ENCODE results near the gene CDH2. TPM values are rescaled to one million over a fixed set of nuclear protein-coding genes. Genes with fewer than 3 reads are reported as not detected.

CDH2 gene
- total and polyA plus RNA-seq, 4 donors: 14.2 to 49.5 (median 26.4) TPM

DNA sequence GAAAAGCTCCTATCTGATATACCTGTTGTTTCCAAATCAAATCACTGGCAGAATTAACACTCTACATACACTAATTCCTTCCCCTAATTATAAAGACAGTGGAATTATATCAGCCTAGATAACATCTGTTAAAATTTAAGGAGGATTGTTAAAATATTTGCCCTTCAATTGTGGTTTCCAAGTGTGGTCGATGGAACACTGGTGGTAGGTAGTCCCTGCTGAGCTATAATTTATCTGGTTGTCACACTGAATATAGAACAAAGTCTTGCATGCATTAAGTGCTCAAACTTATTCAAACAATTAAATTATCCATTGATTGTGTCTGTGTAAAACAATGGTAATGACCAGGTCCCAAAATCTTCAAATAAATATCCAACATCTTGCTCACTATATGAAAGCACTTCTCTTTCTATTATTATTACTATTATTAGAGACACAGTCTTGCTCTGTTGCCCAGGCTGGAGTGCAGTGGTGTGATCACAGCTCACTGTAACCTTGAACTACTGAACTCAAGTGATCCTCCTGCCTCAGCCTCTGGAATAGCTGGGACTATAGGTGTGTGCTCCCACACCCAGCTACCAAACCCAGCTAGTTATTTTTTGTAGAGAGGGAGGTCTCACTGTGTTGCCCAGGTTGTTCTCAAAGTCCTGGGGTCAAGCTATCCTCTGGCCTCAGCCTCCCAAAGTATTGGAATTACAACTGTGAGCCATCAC is 12.0 kb downstream of the CDH2 start:
- DNase-seq (ENCODE audit: low spot score): no peak
- no peak overlapping the region for H3K27ac ChIP-seq (ENCODE audit: low read depth in 1 of 2, low read length in 2 of 2)
- H3K4me1 ChIP-seq (ENCODE audit: control insufficient read depth in 4 of 4, insufficient read depth in 4 of 4, low read length in 3 of 4): peaks cover 17 to 77% (median 36%) of the 10 kb centered on the region in 4 donors
- TF ChIP-seq HNF4G (IDR thresholded peaks at IDR 0.05): no peak
- TF ChIP-seq RXRA (IDR thresholded peaks at IDR 0.05): no peak
- no peak for TF ChIP-seq FOXA1 (IDR thresholded peaks at IDR 0.05)
- TF ChIP-seq MAX (IDR thresholded peaks at IDR 0.05): no peak
- TF ChIP-seq GABPA (IDR thresholded peaks at IDR 0.05 in 1 of 2, conservative IDR thresholded peaks at IDR 0.05 in 1 of 2): no peak
- no peak for TF ChIP-seq YY1 (IDR thresholded peaks at IDR 0.05)
- H3K27me3 ChIP-seq (ENCODE audit: control insufficient read depth in 4 of 4, insufficient read depth in 4 of 4, low read length in 3 of 4): no peaks in the 10 kb centered on the region
- 25% methylated on average over 1 of the region's 1 CpG for WGBS
- H3K9me3 ChIP-seq (ENCODE audit: control insufficient read depth in 4 of 4, low read length in 3 of 4): no peaks in the 10 kb centered on the region
- H3K4me3 ChIP-seq (ENCODE audit: low read depth in 1 of 3, low read length in 3 of 3): no peak overlapping the region
- H3K36me3 ChIP-seq (ENCODE audit: control insufficient read depth in 4 of 4, insufficient read depth in 3 of 4, low read depth in 1 of 4, low read length in 3 of 4): no peaks in the 10 kb centered on the region
- H3K9ac ChIP-seq (ENCODE audit: low read depth in 1 of 2, low read length in 2 of 2): no peak overlapping the region

GRCh38 chr18:28163201-28163775 is 13.6 kb downstream of the CDH2 start:
- H3K27me3 ChIP-seq (ENCODE audit: control insufficient read depth in 4 of 4, insufficient read depth in 4 of 4, low read length in 3 of 4): no peaks in the 10 kb centered on the region
- H3K4me1 ChIP-seq (ENCODE audit: control insufficient read depth in 4 of 4, insufficient read depth in 4 of 4, low read length in 3 of 4): peaks cover 21 to 79% (median 45%) of the 10 kb centered on the region in 4 donors
- 86% methylated on average over 2 of the region's 2 CpGs for WGBS
- no peak overlapping the region for H3K9ac ChIP-seq (ENCODE audit: low read depth in 1 of 2, low read length in 2 of 2)
- no peak overlapping the region for H3K4me3 ChIP-seq (ENCODE audit: low read depth in 1 of 3, low read length in 3 of 3)
- H3K27ac ChIP-seq (ENCODE audit: low read depth in 1 of 2, low read length in 2 of 2): no peak overlapping the region
- no peak for DNase-seq (ENCODE audit: low spot score)
- TF ChIP-seq HNF4A (conservative IDR thresholded peaks at IDR 0.05) (peak; percentile 5 to 24), HNF4G (IDR thresholded peaks at IDR 0.05) (no peak), RAD21 (IDR thresholded peaks at IDR 0.05) (peak in 1 of 2 donors; percentile 43), EGR1 (IDR thresholded peaks at IDR 0.05; ENCODE audit: low read depth in 2 of 2) (no peak)
- no peaks in the 10 kb centered on the region for H3K36me3 ChIP-seq (ENCODE audit: control insufficient read depth in 4 of 4, insufficient read depth in 3 of 4, low read depth in 1 of 4, low read length in 3 of 4)
- no peaks in the 10 kb centered on the region for H3K9me3 ChIP-seq (ENCODE audit: control insufficient read depth in 4 of 4, low read length in 3 of 4)

GRCh38 chr18:28161608-28162599 is 15.0 kb downstream of the CDH2 start:
- DNase-seq (ENCODE audit: low spot score): no peak
- no peaks in the 10 kb centered on the region for H3K36me3 ChIP-seq (ENCODE audit: control insufficient read depth in 4 of 4, insufficient read depth in 3 of 4, low read depth in 1 of 4, low read length in 3 of 4)
- WGBS: 77% methylated on average over 9 of the region's 9 CpGs

More at GRCh38 chr18:28161608-28162599, 15.0 kb downstream of the CDH2 start:
- H3K4me3 ChIP-seq (ENCODE audit: low read depth in 1 of 3, low read length in 3 of 3): no peak overlapping the region
- H3K4me1 ChIP-seq (ENCODE audit: control insufficient read depth in 4 of 4, insufficient read depth in 4 of 4, low read length in 3 of 4): peaks cover 24 to 75% (median 49%) of the 10 kb centered on the region in 4 donors
- no peak overlapping the region for H3K27ac ChIP-seq (ENCODE audit: low read depth in 1 of 2, low read length in 2 of 2)
- H3K27me3 ChIP-seq (ENCODE audit: control insufficient read depth in 4 of 4, insufficient read depth in 4 of 4, low read length in 3 of 4): no peaks in the 10 kb centered on the region
- no peak overlapping the region for H3K9ac ChIP-seq (ENCODE audit: low read depth in 1 of 2, low read length in 2 of 2)
- no peaks in the 10 kb centered on the region for H3K9me3 ChIP-seq (ENCODE audit: control insufficient read depth in 4 of 4, low read length in 3 of 4)
- TF ChIP-seq, protein P1, sequence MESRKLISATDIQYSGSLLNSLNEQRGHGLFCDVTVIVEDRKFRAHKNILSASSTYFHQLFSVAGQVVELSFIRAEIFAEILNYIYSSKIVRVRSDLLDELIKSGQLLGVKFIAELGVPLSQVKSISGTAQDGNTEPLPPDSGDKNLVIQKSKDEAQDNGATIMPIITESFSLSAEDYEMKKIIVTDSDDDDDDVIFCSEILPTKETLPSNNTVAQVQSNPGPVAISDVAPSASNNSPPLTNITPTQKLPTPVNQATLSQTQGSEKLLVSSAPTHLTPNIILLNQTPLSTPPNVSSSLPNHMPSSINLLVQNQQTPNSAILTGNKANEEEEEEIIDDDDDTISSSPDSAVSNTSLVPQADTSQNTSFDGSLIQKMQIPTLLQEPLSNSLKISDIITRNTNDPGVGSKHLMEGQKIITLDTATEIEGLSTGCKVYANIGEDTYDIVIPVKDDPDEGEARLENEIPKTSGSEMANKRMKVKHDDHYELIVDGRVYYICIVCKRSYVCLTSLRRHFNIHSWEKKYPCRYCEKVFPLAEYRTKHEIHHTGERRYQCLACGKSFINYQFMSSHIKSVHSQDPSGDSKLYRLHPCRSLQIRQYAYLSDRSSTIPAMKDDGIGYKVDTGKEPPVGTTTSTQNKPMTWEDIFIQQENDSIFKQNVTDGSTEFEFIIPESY (IDR thresholded peaks at IDR 0.05): no peak
- no peak for TF ChIP-seq SP1 (IDR thresholded peaks at IDR 0.05)
- TF ChIP-seq, protein P2, sequence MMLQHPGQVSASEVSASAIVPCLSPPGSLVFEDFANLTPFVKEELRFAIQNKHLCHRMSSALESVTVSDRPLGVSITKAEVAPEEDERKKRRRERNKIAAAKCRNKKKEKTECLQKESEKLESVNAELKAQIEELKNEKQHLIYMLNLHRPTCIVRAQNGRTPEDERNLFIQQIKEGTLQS (IDR thresholded peaks at IDR 0.05): no peak
- TF ChIP-seq JUND (IDR thresholded peaks at IDR 0.05): no peak
- TF ChIP-seq EGR1 (IDR thresholded peaks at IDR 0.05; ENCODE audit: low read depth in 2 of 2): no peak
- TF ChIP-seq CTCF (IDR thresholded peaks at IDR 0.05; ENCODE audit: low read depth, low read length, missing input control): no peak
